K562 (cell line): Measurements from ENCODE around the gene JPH2. TPM values are rescaled to one million over a fixed set of nuclear protein-coding genes. Genes with fewer than 3 reads are reported as not detected.

Experiments used
- ATF1 ChIP-seq, 2 experiments: fragments of 450-650 bp in 1 of 2; IDR thresholded peaks; 2 replicates each; pipeline ENCODE4 v1.6.1; 2016; ENCODE audit warnings: missing compliant biosample characterization in 1 of 2, missing genetic modification characterization in 1 of 2
- FUS ChIP-seq: fragments of 200-400 bp; formaldehyde crosslinking; optimal IDR thresholded peaks from 2 replicates; pipeline ENCODE3; 2017; ENCODE audit warnings: low read depth, low read length
- NR2C2 ChIP-seq, 2 experiments: fragments of 200-800 bp in 1 of 2; sonication (Bioruptor generic) in 1 of 2; sonication (generic) in 1 of 2; formaldehyde crosslinking in 1 of 2; IDR thresholded peaks; 2 replicates each; pipeline versions ENCODE4 v1.6.1 to v1.8.0; 2016 to 2022; ENCODE audit warnings: mild to moderate bottlenecking in 1 of 2, missing compliant biosample characterization in 1 of 2, missing genetic modification characterization in 1 of 2, missing genetic modification reagents in 1 of 2
- SPI1 ChIP-seq: IDR thresholded peaks from 2 replicates; pipeline ENCODE4 v1.6.1; 2011; ENCODE audit warnings: low read depth, low read length, control low read depth, borderline replicate concordance
- ZFP1 ChIP-seq: fragments of 450-650 bp; formaldehyde crosslinking; IDR thresholded peaks from 2 replicates; pipeline ENCODE4 v1.4.0; 2020; ENCODE audit warnings: mild to moderate bottlenecking, mixed read lengths
- ZNF232 ChIP-seq: sonication (generic); formaldehyde crosslinking; IDR thresholded peaks from 2 replicates; pipeline ENCODE4 v1.8.0; 2022; ENCODE audit warnings: mild to moderate bottlenecking, missing genetic modification reagents
- ZNF24 ChIP-seq: fragments of 450-650 bp; IDR thresholded peaks from 2 replicates; pipeline ENCODE4 v1.6.1; 2016
- ZNF263 ChIP-seq: sonication (generic); formaldehyde crosslinking; IDR thresholded peaks from 2 replicates; pipeline ENCODE4 v1.8.0; 2022; ENCODE audit warnings: mild to moderate bottlenecking, missing genetic modification reagents, borderline replicate concordance
- ZNF584 ChIP-seq: fragments of 200-800 bp; sonication (Bioruptor generic); IDR thresholded peaks from 2 replicates; pipeline ENCODE4 v1.6.1; 2016; ENCODE audit warnings: low read depth, mild to moderate bottlenecking, missing genetic modification characterization, missing compliant biosample characterization
- polyA plus RNA-seq, 8 experiments: library from polyadenylated mRNA; depleted of rRNA in 4 of 8; stranded (reverse) in 5 of 8; unstranded in 3 of 8; fragments of >200 nt; fragmentation: Nextera tagmentation in 2 of 8; fragmentation: Illumina TruSeq in 1 of 8; extraction: Ambion mirVana in 2 of 8; extraction: Trizol in 1 of 8; gene quantifications; 2 replicates each; pipeline versions ENCODE4 v1.2.1 to v1.2.3, GENCODE V29; 2011 to 2014; ENCODE audit warnings: inconsistent platforms in 1 of 8, missing spikeins in 1 of 8
- total RNA-seq, 7 experiments: library from RNA; depleted of rRNA in 6 of 7; stranded (reverse); fragments of >200 nt in 6 of 7; fragmentation: Illumina TruSeq in 2 of 7; extraction: Trizol in 2 of 7; gene quantifications; 2 replicates each; pipeline versions ENCODE4 v1.2.1 to v1.2.3, GENCODE V29; 2011 to 2021; ENCODE audit warnings: low replicate concordance in 1 of 7
- TF ChIP-seq, protein P1 (sequence below): sonication (generic); formaldehyde crosslinking; IDR thresholded peaks from 2 replicates; pipeline ENCODE4 v1.8.0; 2022; ENCODE audit warnings: mild to moderate bottlenecking, missing genetic modification reagents
- TF ChIP-seq, protein P2 (sequence below): sonication (generic); formaldehyde crosslinking; IDR thresholded peaks from 2 replicates; pipeline ENCODE4 v1.8.0; 2023; ENCODE audit warnings: missing genetic modification reagents, mild to moderate bottlenecking, borderline replicate concordance
- TF ChIP-seq, protein P3 (sequence below): fragments of 250-450 bp; sonication (Bioruptor Pico); IDR thresholded peaks from 2 replicates; pipeline ENCODE4 v1.8.0; 2021; ENCODE audit warnings: moderate library complexity, mild to moderate bottlenecking, inconsistent platforms
- TF ChIP-seq, protein P4 (sequence below), 3 experiments: IDR thresholded peaks in 2 of 3; conservative IDR thresholded peaks in 1 of 3; 2 replicates each; pipeline ENCODE4 v1.5.1; 2011 to 2012; ENCODE audit warnings: low read length in 3 of 3, mild to moderate bottlenecking in 3 of 3, control low read depth in 2 of 3, improper control_type of control experiment in 1 of 3, inconsistent platforms in 1 of 3, low read depth in 1 of 3, mixed read lengths in 1 of 3, moderate library complexity in 1 of 3; ENCODE audit not compliant: insufficient read depth in 2 of 3
- TF ChIP-seq, protein P5 (sequence below): IDR thresholded peaks from 2 replicates; pipeline ENCODE4 v1.6.1; 2016; ENCODE audit warnings: missing genetic modification characterization, missing compliant biosample characterization

Gene JPH2
- total and polyA plus RNA-seq, 9 of the 15 experiments (the other 6 are each of a cell fraction or from before 2014, with no cell fraction given): not detected

DNA sequence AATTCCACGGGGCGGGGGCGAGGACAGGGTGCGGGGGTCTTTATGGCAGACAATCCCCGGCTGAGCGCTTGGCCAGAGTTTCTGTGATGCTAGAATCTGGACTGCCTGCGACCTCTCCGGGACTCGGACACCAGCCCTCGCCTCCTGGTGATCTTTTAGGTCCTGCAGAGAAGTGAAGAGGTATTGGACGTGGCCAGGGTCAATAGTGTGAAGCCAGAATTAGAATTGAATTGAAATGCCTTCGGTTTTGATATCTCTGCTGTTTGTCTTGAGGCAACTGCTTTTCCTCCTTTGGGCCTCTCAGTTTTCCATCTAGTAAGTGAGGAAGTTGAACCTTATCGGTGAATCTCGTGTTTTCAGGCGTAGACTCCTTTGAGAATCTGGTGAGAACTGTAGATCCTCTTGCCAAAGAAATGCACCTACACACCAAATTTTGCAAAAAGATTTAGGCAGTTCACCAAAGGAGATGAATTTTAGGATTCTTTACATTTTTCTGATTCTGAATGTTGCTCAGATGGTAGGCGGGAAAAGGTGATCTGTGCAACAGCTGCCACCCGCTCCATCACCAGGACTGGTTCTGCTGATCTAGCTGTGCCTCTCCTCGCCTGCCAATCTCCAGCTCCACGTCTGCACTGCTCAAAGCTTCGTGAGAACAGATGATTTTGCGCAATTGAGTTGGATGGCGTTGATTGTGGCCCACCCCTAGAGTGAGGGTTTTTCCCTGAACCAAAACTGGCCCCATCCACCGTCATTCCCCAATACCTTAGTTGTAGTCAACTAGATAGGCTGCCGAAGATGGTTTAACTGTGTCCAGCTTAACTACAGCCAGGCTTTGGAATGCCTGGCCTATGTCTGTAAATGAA is 24.4 kb upstream of the JPH2 start (continued):
- TF ChIP-seq ZFP1 (CRISPR knock-in tag): no peak
- no peak; the same call in 1 of the 2 replicates for TF ChIP-seq ZNF584 (CRISPR knock-in tag)
- TF ChIP-seq ATF1 (CRISPR knock-in tag; IDR thresholded peaks at IDR 0.05): no peak
- TF ChIP-seq ATF1 (tag; IDR thresholded peaks at IDR 0.05): peak; percentile 66; the same call in 1 of the 2 replicates
- TF ChIP-seq, protein P1, sequence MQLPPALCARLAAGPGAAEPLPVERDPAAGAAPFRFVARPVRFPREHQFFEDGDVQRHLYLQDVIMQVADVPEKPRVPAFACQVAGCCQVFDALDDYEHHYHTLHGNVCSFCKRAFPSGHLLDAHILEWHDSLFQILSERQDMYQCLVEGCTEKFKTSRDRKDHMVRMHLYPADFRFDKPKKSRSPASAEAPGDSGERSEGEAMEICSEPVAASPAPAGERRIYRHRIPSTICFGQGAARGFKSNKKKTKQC: peak; percentile 28; the same call in 1 of the 2 replicates
- TF ChIP-seq, protein P2, sequence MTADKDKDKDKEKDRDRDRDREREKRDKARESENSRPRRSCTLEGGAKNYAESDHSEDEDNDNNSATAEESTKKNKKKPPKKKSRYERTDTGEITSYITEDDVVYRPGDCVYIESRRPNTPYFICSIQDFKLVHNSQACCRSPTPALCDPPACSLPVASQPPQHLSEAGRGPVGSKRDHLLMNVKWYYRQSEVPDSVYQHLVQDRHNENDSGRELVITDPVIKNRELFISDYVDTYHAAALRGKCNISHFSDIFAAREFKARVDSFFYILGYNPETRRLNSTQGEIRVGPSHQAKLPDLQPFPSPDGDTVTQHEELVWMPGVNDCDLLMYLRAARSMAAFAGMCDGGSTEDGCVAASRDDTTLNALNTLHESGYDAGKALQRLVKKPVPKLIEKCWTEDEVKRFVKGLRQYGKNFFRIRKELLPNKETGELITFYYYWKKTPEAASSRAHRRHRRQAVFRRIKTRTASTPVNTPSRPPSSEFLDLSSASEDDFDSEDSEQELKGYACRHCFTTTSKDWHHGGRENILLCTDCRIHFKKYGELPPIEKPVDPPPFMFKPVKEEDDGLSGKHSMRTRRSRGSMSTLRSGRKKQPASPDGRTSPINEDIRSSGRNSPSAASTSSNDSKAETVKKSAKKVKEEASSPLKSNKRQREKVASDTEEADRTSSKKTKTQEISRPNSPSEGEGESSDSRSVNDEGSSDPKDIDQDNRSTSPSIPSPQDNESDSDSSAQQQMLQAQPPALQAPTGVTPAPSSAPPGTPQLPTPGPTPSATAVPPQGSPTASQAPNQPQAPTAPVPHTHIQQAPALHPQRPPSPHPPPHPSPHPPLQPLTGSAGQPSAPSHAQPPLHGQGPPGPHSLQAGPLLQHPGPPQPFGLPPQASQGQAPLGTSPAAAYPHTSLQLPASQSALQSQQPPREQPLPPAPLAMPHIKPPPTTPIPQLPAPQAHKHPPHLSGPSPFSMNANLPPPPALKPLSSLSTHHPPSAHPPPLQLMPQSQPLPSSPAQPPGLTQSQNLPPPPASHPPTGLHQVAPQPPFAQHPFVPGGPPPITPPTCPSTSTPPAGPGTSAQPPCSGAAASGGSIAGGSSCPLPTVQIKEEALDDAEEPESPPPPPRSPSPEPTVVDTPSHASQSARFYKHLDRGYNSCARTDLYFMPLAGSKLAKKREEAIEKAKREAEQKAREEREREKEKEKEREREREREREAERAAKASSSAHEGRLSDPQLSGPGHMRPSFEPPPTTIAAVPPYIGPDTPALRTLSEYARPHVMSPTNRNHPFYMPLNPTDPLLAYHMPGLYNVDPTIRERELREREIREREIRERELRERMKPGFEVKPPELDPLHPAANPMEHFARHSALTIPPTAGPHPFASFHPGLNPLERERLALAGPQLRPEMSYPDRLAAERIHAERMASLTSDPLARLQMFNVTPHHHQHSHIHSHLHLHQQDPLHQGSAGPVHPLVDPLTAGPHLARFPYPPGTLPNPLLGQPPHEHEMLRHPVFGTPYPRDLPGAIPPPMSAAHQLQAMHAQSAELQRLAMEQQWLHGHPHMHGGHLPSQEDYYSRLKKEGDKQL: no peak
- no peak for TF ChIP-seq ZNF24
- no peak for TF ChIP-seq ZNF232
- TF ChIP-seq, protein P3, sequence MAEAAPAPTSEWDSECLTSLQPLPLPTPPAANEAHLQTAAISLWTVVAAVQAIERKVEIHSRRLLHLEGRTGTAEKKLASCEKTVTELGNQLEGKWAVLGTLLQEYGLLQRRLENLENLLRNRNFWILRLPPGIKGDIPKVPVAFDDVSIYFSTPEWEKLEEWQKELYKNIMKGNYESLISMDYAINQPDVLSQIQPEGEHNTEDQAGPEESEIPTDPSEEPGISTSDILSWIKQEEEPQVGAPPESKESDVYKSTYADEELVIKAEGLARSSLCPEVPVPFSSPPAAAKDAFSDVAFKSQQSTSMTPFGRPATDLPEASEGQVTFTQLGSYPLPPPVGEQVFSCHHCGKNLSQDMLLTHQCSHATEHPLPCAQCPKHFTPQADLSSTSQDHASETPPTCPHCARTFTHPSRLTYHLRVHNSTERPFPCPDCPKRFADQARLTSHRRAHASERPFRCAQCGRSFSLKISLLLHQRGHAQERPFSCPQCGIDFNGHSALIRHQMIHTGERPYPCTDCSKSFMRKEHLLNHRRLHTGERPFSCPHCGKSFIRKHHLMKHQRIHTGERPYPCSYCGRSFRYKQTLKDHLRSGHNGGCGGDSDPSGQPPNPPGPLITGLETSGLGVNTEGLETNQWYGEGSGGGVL (CRISPR knock-in tag): no peak
- no peak for TF ChIP-seq ZNF263 (CRISPR knock-in tag)
- TF ChIP-seq, protein P4, sequence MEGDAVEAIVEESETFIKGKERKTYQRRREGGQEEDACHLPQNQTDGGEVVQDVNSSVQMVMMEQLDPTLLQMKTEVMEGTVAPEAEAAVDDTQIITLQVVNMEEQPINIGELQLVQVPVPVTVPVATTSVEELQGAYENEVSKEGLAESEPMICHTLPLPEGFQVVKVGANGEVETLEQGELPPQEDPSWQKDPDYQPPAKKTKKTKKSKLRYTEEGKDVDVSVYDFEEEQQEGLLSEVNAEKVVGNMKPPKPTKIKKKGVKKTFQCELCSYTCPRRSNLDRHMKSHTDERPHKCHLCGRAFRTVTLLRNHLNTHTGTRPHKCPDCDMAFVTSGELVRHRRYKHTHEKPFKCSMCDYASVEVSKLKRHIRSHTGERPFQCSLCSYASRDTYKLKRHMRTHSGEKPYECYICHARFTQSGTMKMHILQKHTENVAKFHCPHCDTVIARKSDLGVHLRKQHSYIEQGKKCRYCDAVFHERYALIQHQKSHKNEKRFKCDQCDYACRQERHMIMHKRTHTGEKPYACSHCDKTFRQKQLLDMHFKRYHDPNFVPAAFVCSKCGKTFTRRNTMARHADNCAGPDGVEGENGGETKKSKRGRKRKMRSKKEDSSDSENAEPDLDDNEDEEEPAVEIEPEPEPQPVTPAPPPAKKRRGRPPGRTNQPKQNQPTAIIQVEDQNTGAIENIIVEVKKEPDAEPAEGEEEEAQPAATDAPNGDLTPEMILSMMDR (IDR thresholded peaks at IDR 0.05 in 2 of 3, conservative IDR thresholded peaks at IDR 0.05 in 1 of 3; ENCODE audit: insufficient read depth in 2 of 3, low read depth in 1 of 3, low read length in 3 of 3): no peak
- no peak for TF ChIP-seq NR2C2 (CRISPR knock-in tag; IDR thresholded peaks at IDR 0.05)
- no peak for TF ChIP-seq NR2C2 (tag; IDR thresholded peaks at IDR 0.05)
- TF ChIP-seq, protein P5, sequence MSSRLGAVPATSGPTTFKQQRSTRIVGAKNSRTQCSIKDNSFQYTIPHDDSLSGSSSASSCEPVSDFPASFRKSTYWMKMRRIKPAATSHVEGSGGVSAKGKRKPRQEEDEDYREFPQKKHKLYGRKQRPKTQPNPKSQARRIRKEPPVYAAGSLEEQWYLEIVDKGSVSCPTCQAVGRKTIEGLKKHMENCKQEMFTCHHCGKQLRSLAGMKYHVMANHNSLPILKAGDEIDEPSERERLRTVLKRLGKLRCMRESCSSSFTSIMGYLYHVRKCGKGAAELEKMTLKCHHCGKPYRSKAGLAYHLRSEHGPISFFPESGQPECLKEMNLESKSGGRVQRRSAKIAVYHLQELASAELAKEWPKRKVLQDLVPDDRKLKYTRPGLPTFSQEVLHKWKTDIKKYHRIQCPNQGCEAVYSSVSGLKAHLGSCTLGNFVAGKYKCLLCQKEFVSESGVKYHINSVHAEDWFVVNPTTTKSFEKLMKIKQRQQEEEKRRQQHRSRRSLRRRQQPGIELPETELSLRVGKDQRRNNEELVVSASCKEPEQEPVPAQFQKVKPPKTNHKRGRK (tag): no peak
- no peak for TF ChIP-seq FUS
- peak; percentile 86 for TF ChIP-seq SPI1
